ENCODE measurements around the gene MACF1.

Gene MACF1

DNA sequence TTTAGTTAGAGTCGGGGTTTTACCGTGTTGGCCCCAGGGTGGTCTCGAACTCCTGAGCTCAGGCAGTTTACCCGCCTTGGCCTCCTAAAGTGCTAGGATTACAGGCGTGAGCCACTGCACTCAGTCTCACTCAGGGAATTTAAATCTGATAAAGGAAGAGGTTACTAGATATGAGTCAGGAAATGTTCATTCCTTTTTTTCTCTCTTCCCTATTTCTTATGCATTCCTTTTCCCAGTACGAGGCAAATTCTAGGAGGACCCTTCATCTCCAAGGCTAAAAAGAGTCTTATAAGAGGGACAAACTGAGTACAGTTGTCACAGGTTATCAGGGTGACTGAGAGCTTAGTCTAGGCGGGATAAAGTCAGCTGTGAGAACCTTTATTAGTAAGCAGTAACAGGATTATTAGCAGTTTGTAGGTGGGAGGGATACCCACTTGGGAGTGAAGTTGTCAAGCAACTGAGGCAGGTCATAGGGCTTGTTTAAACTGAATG, 9.1 kb downstream of the MACF1 start:
- no peak for DNase-seq (ENCODE audit: low read depth in 1 of 2, low spot score in 1 of 2)

- no peak for DNase-seq (ENCODE audit: low read depth in 1 of 2, low spot score in 1 of 2)
Measured at GRCh38 chr1:39214021-39214713, 9.7 kb downstream of the MACF1 start.

GRCh38 chr1:39214714-39214997, 10.2 kb downstream of the MACF1 start:
- no peak for DNase-seq (ENCODE audit: low read depth in 1 of 2, low spot score in 1 of 2)

GRCh38 chr1:39214998-39215873, 10.7 kb downstream of the MACF1 start:
- DNase-seq (ENCODE audit: low read depth in 1 of 2, low spot score in 1 of 2), result no peak

DNA sequence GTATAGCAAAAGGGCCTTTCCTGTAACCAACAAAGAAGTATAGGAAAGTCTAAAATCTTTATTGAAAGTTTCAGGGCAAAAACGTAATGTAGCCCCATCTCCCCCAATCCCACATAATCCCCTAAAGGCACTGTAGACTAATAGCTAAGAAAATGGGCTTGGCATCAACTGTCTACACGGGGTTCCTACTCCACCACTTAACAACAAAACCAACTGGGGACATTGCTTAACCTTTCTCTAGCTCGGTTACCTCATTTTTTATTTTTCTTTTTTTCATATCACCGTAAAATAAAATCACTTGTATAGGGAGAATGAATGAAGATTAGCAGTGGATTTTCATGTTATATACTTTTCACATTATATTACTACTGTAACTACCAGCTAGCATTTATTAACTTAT, 12.3 kb downstream of the MACF1 start:
- no peak for DNase-seq (ENCODE audit: low read depth in 1 of 2, low spot score in 1 of 2)

DNA sequence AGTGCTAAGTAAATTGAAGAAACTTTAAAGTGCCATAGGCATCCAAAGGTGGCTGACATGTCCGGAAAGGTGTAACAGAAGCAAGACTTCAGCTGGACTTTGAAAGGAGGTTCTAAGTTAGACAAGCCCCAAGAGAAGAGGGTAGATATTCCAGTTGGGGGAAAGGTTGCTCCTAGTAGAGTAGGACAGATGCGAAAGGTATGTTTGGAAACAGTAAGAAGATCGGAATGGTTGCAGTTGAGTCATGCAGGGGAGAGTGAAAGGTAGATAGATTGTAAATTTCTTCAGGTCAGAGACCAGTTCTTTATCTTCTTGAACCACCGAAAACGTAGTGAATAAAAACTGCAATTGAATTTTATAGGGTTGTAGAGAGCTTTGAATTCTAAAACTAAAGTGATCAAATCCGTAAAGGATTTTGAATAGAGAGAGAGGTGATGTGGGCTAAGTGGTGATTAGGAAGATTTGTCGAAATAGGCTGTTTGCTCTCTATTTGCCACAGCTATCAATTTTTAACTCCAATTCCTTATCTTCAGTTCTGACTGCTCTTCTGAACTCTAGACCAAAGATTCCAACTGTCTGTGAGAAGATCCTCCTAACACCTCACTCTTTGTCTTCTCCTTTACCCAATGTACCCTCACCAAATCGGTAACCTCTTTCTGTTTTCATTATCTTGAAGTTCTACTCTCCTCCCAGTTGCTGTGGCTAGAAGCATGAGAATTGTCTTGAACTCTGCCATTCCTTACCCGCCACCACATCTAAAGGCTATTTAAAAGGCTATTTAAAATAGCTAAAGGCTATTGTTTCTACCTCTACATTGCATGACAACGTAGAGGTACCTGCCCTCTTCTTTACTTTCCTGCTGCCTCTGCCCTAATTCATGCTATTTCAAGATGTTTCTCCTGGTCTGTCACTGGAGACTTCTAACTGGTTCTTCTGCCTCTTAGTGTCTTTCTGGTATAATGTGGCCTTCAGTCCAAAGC, 16.7 kb downstream of the MACF1 start:
- DNase-seq (ENCODE audit: low read depth in 1 of 2, low spot score in 1 of 2), result no peak

- DNase-seq (ENCODE audit: low read depth in 1 of 2, low spot score in 1 of 2), result no peak
Measured at GRCh38 chr1:39224295-39224829, 19.9 kb downstream of the MACF1 start.

- no peak for DNase-seq (ENCODE audit: low read depth in 1 of 2, low spot score in 1 of 2)
Measured at GRCh38 chr1:39226836-39227235, 22.3 kb downstream of the MACF1 start.

- DNase-seq (ENCODE audit: low read depth in 1 of 2, low spot score in 1 of 2), result no peak
Measured at GRCh38 chr1:39228252-39228651, 23.8 kb downstream of the MACF1 start.

GRCh38 chr1:39229504-39229903, 25.0 kb downstream of the MACF1 start:
- DNase-seq (ENCODE audit: low read depth in 1 of 2, low spot score in 1 of 2), result no peak

DNA sequence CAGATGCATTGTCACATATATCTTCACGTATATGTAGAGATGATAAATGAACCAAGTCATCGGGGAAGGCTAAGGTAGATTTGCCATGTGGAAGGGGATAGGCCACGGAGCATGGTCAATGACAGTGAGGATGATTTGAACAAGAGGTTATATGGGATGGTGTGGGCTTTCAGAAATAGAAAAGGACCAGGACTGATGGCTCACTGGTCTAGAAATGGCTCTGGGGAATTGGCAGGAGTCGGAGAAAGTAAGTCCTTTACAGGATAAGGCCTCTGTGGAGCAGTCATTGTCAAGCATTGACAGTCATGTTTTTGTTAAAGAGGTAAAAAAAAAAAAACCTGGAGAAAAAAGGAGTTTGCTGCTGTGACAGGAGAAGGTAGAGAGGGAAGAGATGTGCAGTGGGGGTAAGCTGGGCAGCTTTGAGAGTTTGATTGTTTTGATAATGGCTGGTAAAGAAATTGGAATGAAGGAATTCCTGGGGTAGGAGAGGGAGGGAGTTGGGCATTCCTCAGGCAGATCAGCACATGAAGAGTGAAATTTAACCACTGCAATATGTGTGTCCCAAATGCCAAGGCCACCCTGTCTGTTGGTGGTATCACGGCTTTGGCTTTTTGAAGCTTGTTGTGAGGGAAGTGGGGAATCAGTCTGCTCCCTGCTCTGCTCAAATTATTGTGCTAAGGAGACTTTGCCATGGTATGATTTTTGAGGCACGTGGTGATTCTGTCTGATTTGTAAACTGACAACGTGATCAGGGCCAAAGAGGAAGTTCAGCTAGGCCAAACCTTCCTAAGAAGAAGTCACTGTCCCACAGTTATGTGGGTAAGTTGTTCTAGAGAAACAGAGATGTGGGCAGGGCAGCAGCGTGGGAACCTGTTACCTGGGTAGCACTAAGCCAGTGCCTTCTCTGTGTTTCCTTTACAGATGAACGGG, 26.0 kb downstream of the MACF1 start:
- no peak for DNase-seq (ENCODE audit: low read depth in 1 of 2, low spot score in 1 of 2)

GRCh38 chr1:39236971-39237370, 32.5 kb downstream of the MACF1 start:
- no peak for DNase-seq (ENCODE audit: low read depth in 1 of 2, low spot score in 1 of 2)

DNA sequence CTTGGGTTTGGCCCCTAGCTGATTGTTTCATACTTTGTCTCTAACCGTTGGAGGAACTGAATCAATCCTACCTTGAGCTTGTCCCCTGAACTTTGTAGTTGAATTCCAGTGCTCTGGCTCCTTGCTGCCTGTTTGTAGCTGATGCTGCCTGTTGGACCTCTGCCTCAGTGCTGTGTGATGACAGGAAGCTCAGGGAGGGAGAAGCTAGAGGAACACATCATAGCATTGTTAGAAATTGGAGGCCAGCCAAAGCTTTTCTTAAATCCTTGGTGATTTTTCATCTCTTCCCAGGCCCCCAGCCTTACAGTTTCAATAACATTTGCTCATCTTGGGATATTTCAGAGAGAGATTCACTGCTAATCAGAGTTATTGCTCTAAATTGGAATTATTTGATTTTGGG, 34.0 kb downstream of the MACF1 start:
- no peak for DNase-seq (ENCODE audit: low read depth in 1 of 2, low spot score in 1 of 2)

DNA sequence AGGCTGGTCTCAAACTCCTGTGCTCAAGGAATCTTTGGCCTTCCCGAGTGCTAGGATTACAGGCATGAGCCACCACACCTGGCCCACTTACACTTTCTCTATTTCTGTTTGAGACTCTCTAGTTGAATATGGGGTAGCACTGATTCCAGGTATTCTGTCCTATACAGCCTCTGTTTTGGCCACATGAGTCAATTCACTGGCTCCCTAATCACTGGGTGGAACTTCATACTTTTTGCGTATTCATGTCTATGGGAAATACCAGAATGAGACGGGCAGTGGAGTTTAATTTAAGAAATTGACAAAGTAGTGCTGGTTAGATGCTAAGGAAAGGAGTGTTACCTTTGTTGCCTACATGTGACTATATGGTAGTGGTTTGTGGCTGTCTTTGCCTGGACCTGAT, 35.5 kb downstream of the MACF1 start:
- DNase-seq (ENCODE audit: low read depth in 1 of 2, low spot score in 1 of 2), result no peak

GRCh38 chr1:39243302-39243701, 38.8 kb downstream of the MACF1 start:
- no peak for DNase-seq (ENCODE audit: low read depth in 1 of 2, low spot score in 1 of 2)

GRCh38 chr1:39250460-39251240, 46.2 kb downstream of the MACF1 start:
- no peak for DNase-seq (ENCODE audit: low read depth in 1 of 2, low spot score in 1 of 2)

GRCh38 chr1:39255222-39255621, 50.7 kb downstream of the MACF1 start:
- no peak for DNase-seq (ENCODE audit: low read depth in 1 of 2, low spot score in 1 of 2)

DNA sequence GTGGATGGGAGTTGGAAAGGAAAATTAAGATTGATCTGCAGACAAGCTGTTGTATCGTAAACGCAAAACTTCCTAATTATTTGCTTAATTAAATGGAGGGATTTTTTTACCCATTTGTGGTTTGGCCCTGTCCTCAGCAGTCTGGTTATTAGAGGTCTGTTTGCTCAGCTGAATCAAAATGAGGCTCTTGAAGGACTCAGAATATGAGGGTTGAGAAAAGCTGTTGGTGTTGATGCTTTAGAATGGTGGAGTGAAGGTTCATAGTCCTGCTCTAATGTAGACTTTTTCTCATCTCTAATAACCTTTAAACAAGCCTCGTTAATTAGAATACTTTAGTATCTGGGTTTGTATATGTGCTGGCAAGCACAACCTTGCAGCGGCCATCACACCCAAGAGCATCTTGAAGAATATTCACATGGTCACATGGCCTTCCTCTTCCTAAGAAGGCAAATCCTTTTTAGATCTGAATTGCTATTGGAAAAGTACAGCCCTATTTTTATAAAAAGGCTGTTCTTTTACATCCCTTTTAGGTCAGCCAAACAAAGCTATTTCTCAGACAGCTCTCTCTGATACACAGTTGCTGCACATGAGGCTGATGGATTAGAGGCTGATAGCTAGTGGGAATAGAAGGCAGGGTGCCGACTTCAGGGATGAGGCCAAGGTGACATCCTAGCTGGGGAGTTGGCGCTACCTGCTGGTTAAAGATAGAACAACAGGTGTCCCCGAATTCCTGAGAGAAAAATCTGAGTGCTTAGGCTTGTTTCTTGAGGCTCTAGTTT, 53.8 kb downstream of the MACF1 start:
- peak; percentile 37 to 48 for DNase-seq (ENCODE audit: low read depth in 1 of 2, low spot score in 1 of 2)

- no peak for DNase-seq (ENCODE audit: low read depth in 1 of 2, low spot score in 1 of 2)
Measured at GRCh38 chr1:39258925-39259244, 54.4 kb downstream of the MACF1 start.
